Right kidney (tissue), 1 donor: ENCODE results near the gene ONECUT3.

Experiments used
- DNase-seq: peaks from one replicate; pipeline ENCODE4 v3.0.0-alpha.2; 2016

ONECUT3 gene

GRCh38 chr19:1739960-1740629 lies 13.2 kb upstream of the ONECUT3 start:
- DNase-seq: no peak

DNA sequence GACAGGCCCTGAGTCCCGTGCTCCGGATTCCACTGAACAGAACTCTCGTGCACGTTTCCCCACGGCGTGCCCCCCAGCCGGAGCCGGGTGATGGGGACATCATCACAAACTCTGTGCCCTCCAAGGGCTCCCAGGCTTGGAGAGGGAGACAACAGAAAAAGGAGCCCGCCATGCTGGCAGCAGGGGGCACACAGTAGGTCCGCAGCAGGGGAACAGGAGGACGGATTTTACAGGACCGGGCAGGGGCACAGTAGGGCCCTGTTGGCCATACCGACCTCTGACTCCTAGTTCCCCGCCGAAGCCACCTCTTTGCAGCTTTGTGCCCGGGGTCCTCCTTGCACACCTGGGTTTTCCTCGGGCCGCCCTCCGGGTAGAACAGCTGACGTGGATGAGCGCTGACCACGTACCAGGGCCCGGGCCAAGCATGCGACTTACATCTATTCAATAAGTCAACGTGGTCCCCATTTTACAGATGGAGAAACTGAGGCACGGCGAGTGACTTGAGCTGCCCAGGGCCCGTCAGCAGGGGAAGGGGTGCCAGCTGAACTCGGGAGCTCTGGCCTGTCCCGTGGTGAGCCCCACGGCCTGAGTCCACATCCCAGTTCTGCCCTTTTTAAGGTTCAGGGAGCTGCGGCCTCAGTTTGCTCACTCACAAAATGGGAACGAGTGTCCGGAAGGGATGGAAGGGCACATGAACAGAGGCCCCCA lies 10.2 kb upstream of the ONECUT3 start:
- DNase-seq: no peak

DNA sequence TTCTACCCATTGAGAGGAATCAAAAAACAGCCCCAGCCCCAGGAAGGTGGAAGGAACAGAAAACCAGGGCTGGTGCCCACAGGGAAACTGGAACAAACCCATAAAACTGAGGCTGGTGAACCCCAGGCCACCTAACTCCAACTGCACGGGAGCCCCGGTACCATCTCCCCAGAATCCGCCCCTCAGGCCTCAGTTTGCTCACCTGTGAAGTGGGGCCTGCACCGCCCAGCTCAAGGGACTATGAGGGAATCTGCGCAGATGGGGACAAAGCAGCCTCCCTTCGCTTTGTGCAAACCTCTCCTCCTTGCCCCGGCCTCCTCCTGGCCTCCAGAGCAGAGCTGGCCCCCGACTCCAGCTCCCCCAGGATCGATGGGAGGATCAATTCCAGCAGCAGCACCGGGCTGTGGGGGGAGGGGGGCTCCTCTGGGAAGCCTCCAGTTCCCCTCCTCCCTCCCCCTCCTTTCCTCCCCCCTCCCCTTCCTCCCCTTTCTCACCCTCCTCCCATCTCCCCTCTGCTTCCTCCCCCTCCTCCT lies 9.1 kb upstream of the ONECUT3 start:
- no peak for DNase-seq

DNA sequence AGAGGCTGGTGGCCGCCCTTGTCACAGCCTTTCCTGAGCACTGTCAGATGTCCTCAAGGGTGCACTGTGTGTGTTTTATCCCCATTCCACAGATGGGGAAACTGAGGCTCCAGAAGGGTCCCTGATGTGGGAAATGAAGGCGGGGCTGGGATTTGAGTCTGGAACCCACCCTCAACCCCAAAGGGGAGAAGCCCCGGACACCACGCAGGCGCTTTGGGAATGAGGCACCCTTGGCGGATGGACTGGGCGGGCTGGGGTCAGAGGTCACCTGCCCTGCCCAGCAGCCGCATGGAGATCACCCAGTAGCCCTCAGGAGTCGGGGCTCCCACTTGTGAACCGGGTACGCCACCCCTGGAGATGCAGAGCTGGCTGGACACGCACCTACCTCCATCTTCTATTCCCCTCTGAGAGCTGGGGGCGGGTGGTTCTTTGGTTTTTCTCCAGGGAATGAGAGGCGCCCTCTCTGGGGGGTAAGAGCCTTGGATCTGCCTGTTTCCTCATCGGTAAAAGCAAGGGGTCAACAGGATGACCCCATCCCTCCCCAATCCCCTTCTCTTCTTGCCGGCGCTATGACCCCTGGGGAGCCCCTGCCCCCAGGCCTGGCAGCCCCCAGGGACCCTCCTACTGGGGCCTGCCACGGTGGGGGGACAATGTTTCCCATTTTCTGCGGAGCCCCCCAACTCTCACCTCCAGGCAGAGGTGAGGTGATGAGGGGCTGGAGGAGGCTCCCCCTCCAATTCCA lies 8.3 kb upstream of the ONECUT3 start:
- no peak for DNase-seq

DNA sequence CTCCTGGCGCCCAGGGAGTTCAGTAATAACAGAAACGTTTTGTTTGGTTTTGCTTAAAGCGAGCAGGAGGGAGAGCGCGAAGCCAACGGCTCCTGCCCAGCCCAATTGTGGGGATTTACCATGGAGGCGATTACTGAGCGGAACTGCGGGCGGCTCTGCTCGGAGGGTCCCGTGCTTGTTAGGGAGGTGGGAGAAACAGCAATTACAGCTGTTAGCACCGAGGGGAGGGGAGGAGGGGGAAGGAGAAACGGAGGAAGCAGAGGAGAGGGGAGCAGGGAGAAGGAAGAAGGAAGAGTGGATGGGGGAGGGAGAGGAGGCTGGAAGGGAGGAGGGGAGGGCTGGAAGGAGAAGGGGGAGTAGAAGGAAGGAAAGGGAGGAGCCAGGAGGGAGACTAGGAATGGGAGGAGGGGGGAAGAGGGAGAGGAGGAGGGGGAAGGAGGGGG lies 7.7 kb upstream of the ONECUT3 start:
- no peak for DNase-seq

- no peak for DNase-seq
Measured at GRCh38 chr19:1746401-1747284, 6.7 kb upstream of the ONECUT3 start.

DNA sequence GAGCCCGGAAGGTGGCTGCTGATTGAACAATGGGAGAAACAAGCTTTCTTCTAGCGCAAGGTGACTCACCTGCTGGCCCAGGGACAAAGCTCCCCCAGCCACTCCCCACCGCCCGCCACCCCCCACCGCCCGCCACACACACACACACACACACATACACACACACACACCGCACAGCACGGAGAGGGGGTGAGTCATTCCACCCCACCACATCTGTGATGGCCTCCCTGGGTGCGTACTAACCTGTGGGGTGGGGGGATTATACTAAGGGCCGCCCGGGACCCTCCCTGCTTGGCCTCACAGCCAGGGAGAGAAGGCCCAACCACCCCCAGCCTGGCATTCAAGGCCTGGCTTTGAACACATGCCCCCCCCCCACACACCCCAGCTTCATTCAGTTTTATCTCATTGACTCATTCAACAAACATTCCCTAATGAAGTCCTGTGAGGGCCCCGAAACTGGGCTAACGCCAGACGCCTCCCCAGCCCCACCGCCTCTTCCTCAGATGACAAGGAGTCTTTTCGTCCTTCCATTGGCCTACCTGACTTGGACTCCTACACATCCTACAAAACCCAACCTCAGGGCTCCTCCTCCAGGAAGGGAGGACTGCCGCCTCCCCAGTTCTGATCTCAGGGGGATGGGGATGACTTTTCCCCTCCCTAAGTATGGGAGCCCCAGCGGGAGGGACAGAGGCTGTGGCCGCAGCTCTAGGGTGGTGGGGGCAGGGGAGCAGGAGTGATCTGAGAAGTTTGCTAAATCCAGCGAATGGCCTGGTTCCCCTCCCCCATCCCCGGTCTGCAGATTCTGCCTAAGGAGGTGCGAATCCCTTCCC lies 5.8 kb upstream of the ONECUT3 start:
- no peak for DNase-seq

DNA sequence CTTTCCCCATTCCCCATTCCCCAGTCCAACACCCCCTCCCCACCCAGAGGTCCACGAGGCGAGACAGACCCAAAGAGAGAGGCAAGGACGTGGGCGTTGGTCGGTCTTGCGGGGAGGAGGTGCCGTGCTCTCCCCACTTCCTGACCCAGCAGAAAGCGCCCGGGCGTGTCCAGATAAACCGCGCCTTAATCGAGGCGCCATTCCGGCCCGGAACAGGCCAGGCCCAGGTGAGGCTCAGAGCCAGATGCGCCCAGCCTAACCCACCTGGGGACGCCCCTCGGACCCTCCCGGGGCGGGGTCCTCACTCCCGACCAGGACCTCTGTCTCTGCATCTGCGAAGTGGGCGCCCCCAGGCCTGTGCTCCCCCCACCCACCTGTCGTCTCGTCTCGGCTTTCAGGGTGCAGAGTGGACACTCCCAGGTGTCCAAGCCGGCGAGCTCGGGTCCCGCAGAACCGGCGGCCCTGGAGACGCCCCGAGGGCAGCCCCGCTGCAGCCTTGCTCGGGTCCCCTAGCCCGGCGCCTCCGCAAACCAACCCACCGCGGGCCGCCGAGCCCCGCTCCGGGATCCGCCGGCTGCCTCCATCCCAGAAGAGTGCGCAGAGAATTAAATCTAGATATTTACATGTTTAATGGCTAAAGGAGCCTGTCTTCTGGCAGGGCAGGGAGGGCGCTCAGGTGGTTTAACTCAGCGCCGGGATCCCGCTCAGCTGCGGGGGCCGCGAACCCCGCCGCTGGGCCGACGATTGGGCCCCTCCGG lies 5.0 kb upstream of the ONECUT3 start:
- no peak for DNase-seq

DNA sequence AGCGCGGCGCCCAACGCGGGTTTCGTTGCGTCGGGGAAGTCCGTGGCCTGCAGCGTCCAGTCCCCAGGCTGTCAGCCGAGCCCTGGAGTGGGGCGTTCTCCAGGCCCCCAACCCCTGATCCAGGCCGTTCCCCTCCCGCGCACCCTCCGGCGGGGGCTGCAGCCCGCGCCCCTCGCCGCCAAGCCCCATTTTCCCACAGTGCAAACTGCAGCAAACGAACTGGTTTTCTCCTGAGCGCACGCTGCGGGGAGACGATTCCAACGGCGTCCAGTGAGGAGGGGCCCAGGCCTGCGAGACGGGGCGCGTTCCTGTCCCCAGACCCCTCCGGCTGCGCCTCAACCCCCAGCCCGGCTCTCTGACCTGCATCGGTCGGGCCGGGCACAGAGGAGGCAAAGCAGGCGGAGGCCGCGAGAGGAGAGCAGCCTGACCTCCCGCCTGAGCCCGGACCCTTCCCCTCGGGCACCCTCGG lies 4.4 kb upstream of the ONECUT3 start:
- DNase-seq: peak; percentile 10

DNA sequence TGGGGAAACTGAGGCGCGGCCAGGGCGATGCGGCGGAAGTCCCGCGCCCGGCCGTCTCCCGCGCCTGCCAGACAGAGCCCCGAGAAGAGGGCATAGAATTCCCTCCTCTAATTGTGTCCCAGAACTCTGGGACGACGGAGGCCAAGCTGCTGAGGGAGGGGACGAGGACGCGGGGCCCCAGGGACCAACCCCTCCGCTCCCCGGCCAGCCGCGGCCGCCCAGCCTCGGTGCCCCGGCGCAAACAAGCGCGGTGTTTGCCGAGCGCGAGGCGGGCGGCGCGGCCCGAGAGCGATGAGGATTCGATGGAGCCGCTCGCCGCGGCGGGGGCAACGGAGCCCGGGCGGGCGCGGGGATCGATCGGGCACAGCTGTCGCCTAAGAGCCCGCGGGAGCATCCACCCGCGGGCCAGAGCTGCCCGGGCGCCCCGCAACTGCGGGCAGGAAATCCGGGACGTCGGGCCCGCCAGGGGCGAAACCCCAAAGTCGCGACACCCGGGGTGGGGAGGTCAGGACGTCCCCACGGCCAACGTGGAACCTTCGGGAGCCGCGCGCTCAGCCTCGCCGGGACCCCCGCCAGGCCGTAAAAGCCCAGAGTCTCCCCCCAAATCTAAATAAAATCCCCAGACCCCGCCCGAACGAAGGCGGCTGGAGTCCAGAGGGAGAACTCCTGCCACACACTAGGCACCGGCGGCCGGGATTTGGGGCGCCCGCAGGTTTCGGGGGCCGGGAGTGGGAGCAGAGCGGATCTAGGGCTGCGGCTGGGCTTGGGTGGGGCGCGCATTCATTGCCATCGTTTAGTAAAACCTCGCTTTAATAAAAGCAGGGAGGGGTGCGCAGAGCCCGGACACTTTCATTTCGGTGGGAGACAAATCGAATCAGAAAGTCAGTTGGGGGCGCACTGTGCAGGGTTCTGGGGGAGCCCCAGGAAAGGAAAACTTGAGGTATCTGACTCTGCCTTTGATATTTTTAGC lies 3.6 kb upstream of the ONECUT3 start:
- DNase-seq: peak; percentile 28

DNA sequence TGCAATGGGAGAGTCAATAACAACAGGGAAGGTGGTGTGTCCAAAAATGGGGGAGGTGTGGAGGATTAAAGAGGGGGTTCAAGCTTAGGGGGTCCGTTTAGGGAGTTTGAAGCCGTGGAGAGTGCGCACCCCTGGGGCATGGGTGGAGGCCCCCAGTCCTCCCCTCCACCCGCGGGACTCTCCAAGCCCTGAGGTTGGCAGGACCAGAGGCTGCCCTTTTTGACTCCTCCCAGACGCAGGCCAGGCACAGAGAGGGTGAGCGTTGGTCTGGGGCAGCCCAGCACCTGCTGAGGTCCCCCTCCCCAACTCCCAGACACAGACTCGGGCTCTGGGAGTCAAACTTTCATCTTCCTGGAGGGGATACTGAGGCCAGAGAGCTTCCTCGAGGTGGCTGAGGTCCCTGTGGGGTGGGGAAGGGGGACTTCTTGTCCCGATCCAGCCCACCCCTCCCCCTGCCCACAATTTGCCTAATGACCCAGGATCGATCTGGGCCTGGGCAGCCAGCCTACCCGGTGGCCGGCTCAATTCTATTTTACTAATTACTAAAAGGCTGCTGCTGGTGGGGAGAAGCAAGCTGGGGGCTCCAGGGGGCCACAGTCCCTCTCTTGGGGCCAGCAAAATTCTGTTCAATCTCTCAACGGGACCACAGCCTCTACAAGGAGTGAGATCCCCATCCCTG lies 2.8 kb upstream of the ONECUT3 start:
- no peak for DNase-seq

- no peak for DNase-seq
Measured at GRCh38 chr19:1751367-1752008, 1.8 kb upstream of the ONECUT3 start.

- DNase-seq: no peak
Measured at GRCh38 chr19:1752009-1752756, 1.1 kb upstream of the ONECUT3 start.

DNA sequence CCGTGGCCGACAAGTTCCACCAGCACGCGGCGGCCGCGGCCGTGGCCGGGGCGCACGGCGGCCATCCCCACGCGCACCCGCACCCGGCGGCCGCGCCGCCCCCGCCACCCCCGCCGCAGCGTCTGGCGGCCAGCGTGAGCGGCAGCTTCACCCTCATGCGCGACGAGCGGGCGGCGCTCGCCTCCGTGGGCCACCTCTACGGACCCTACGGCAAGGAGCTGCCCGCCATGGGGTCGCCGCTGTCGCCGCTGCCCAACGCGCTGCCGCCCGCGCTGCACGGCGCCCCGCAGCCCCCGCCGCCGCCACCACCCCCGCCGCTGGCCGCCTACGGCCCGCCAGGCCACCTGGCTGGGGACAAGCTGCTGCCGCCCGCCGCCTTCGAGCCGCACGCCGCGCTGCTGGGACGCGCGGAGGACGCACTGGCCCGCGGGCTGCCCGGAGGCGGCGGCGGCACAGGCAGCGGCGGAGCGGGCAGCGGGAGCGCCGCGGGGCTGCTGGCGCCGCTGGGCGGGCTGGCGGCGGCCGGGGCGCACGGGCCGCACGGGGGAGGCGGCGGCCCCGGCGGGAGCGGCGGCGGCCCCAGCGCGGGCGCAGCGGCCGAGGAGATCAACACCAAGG lies 821 bp downstream of the ONECUT3 start:
- DNase-seq: no peak

GRCh38 chr19:1754636-1755466 lies 1.5 kb downstream of the ONECUT3 start:
- peak; percentile 57 for DNase-seq
